Loucy (cell line): ENCODE measurements around the gene CCDC148.

Experiments
- EZH2phosphoT487 ChIP-seq: fragments of 200-600 bp; IDR thresholded peaks from 2 replicates; pipeline ENCODE4 v1.6.1; 2018; ENCODE audit warnings: antibody characterized with exemption, mild to moderate bottlenecking, moderate library complexity, borderline replicate concordance
- TF ChIP-seq, protein P1 (sequence below): fragments of 200-600 bp; sonication (generic); conservative IDR thresholded peaks from 2 replicates; pipeline ENCODE4 v1.5.1; 2014; ENCODE audit warnings: mild to moderate bottlenecking, antibody characterized with exemption, low read length

DNA sequence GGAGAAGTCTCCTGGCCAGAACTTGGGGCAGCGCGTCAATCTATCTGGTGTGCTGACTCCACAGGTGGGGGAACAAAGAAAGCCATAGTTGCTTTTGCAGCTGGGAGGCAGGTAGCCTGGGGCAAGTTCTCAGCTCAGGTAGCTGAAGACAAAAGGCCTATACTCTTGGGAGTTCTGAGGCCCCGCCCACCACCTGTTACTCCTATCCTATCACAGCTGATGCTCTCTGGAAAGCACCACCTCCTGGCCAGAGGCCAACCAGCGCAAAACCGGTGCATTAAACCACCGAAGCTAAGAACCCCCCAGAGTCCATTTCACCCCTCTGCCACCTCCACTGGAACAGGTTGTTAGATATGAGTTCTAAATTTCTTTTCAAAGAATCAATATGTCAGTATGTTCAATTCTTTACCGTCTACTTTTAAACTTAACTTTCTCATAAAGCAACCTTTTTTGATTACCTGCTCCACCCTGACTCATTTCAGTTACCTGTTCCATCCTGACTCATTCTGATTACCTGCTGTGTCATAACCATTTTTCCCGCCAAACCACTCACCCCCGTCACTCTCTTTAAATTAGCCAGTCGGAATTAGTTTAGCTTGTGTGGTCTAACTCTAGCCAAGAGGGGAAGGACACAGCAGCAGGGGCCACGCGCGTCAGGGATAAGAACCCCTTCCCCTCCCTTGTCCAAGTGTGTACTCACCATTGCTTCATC, 311.5 kb downstream of the CCDC148 start:
- TF ChIP-seq, protein P1, sequence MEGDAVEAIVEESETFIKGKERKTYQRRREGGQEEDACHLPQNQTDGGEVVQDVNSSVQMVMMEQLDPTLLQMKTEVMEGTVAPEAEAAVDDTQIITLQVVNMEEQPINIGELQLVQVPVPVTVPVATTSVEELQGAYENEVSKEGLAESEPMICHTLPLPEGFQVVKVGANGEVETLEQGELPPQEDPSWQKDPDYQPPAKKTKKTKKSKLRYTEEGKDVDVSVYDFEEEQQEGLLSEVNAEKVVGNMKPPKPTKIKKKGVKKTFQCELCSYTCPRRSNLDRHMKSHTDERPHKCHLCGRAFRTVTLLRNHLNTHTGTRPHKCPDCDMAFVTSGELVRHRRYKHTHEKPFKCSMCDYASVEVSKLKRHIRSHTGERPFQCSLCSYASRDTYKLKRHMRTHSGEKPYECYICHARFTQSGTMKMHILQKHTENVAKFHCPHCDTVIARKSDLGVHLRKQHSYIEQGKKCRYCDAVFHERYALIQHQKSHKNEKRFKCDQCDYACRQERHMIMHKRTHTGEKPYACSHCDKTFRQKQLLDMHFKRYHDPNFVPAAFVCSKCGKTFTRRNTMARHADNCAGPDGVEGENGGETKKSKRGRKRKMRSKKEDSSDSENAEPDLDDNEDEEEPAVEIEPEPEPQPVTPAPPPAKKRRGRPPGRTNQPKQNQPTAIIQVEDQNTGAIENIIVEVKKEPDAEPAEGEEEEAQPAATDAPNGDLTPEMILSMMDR: no peak
- no peak for TF ChIP-seq EZH2phosphoT487
